T-cell (primary cell): ENCODE results near the gene IFIH1. TPM values are rescaled to one million over a fixed set of nuclear protein-coding genes. Genes with fewer than 3 reads are reported as not detected.

Source experiments
- ATAC-seq, 4 experiments: fragments of 200-7000 bp in 3 of 4; fragments of 150-1000 bp in 1 of 4; cut with Tn5 transposase; replicated peaks in 1 of 4; 1 replicate in 3 of 4; 2 replicates in 1 of 4; pipeline ENCODE4 v1.10.0; 2021; ENCODE audit warnings: moderate library complexity in 3 of 4, mild to moderate bottlenecking in 2 of 4, moderate number of reproducible peaks in 1 of 4
- CTCF ChIA-PET, 2 donors: fragments of 300-600 bp; sonication (Branson Sonifier 250); formaldehyde crosslinking; loops; one replicate each; lab custom pipeline; 2022; ENCODE audit warnings: antibody characterized with exemption in 2 of 2; lab: Charles Lee
- POLR2A ChIA-PET, 2 donors: fragments of 300-600 bp; sonication (Branson Sonifier 250); formaldehyde crosslinking; loops; one replicate each; lab custom pipeline; 2022; ENCODE audit warnings: antibody characterized with exemption in 2 of 2; lab: Charles Lee
- DNase-seq, 35 experiments: peaks; one replicate each; pipeline versions ENCODE4 v3.0.0 to v3.0.0-alpha.2; 2013 to 2023
- H3K27ac ChIP-seq: one replicate; pipeline ENCODE4 v1.5.1; 2013; ENCODE audit warnings: low read length
- H3K27me3 ChIP-seq, 2 experiments: replicated peaks in 1 of 2; 1 replicate in 1 of 2; 2 replicates in 1 of 2; pipeline versions ENCODE4 v1.6.1 to v1.7.0; 2013; ENCODE audit warnings: low read length in 1 of 2, mixed read lengths in 1 of 2; ENCODE audit not compliant: control insufficient read depth in 2 of 2, insufficient read depth in 2 of 2; ENCODE audit errors: extremely low read depth in 1 of 2
- H3K36me3 ChIP-seq, 2 donors: 1 replicate in 1 of 2; 2 replicates in 1 of 2; pipeline versions ENCODE4 v1.6.1 to v1.7.0; 2013; ENCODE audit warnings: low read length in 1 of 2; ENCODE audit not compliant: control insufficient read depth in 2 of 2, insufficient read depth in 1 of 2; ENCODE audit errors: extremely low read depth in 1 of 2
- H3K4me1 ChIP-seq, 2 experiments: 1 replicate in 1 of 2; 2 replicates in 1 of 2; pipeline versions ENCODE4 v1.6.1 to v1.7.0; 2013; ENCODE audit warnings: low read length in 2 of 2, mixed read lengths in 1 of 2; ENCODE audit not compliant: insufficient read depth in 2 of 2, control insufficient read depth in 1 of 2; ENCODE audit errors: extremely low read depth in 1 of 2
- H3K4me3 ChIP-seq, 2 donors: 1 replicate in 1 of 2; 2 replicates in 1 of 2; pipeline versions ENCODE4 v1.5.1 to v1.7.0; 2013; ENCODE audit warnings: mild to moderate bottlenecking in 2 of 2, low read length in 1 of 2, moderate library complexity in 1 of 2; ENCODE audit not compliant: control insufficient read depth in 1 of 2; ENCODE audit errors: extremely low read depth in 1 of 2
- H3K9me3 ChIP-seq: 2 replicates; pipeline ENCODE4 v1.7.0; 2013
- H3K27ac Mint-ChIP-seq, 2 donors: one replicate each; pipeline ENCODE4 v1.8.0; 2020 to 2021; ENCODE audit warnings: mild to moderate bottlenecking in 2 of 2, mixed read lengths in 2 of 2
- H3K27me3 Mint-ChIP-seq, 2 donors: one replicate each; pipeline ENCODE4 v1.8.0; 2021 to 2022; ENCODE audit warnings: mixed read lengths in 2 of 2
- H3K36me3 Mint-ChIP-seq: one replicate; pipeline ENCODE4 v1.8.0; 2021; ENCODE audit warnings: mixed read lengths
- H3K4me1 Mint-ChIP-seq, 3 donors: one replicate each; pipeline ENCODE4 v1.8.0; 2020 to 2022; ENCODE audit warnings: mixed read lengths in 3 of 3, mild to moderate bottlenecking in 1 of 3
- H3K4me3 Mint-ChIP-seq, 3 donors: one replicate each; pipeline ENCODE4 v1.8.0; 2020 to 2022; ENCODE audit warnings: mild to moderate bottlenecking in 3 of 3, mixed read lengths in 3 of 3, moderate library complexity in 3 of 3
- H3K9me3 Mint-ChIP-seq, 3 donors: one replicate each; pipeline ENCODE4 v1.8.0; 2020 to 2022; ENCODE audit warnings: mixed read lengths in 3 of 3
- WGBS: methylation state at CpG from one replicate; pipeline ENCODE4 v1.1.5; 2013; ENCODE audit warnings: missing lambda C conversion rate; ENCODE audit not compliant: insufficient coverage; 5-methylcytosine and 5-hydroxymethylcytosine counted together
- total RNA-seq, 35 experiments: library from RNA in 6 of 35; stranded (reverse) in 6 of 35; fragments of 120-200 nt in 1 of 35; gene quantifications; one replicate each; pipeline versions ENCODE4 v1.2.1 to v1.2.4 and lab custom pipeline; 2013 to 2026

The IFIH1 gene
- total RNA-seq, 5 donors from 2014 or later (not counting 1 experiment from before 2014, with no cell fraction given) = 25.1 to 34.1 (median 29.2) TPM

- no peak for ATAC-seq
- H3K27me3 Mint-ChIP-seq = no peaks in the 10 kb centered on the region
- CTCF ChIA-PET = interaction anchor here (0.5 to 7.8 kb wide), 35 partner anchors 8 to 1937 kb away, joined by 3 to 121 read pairs (median 5); partner anchors contain the start of genes GCA (in 2 of the 2), IFIH1 (in 2 of the 2) and GCG (in 1 of the 2)
- POLR2A ChIA-PET = interaction anchor here in 1 of 2 donors (0.7 to 1.4 kb wide), 2 partner anchors 12 to 20 kb away, joined by 5 to 6 read pairs; partner anchors contain the start of gene IFIH1
- no peak overlapping the region for H3K27ac Mint-ChIP-seq
- no peaks in the 10 kb centered on the region for H3K27me3 ChIP-seq
- no peaks in the 10 kb centered on the region for H3K9me3 ChIP-seq
- 86% methylated on average over 9 of the region's 9 CpGs for whole genome bisulfite sequencing
- no peak overlapping the region for H3K4me3 ChIP-seq
- H3K4me3 Mint-ChIP-seq = no peak overlapping the region
- no peak overlapping the region for H3K27ac ChIP-seq
- H3K9me3 Mint-ChIP-seq = no peaks in the 10 kb centered on the region
- peaks cover 0 to 3% (median 1%) of the 10 kb centered on the region in 3 donors for H3K4me1 Mint-ChIP-seq
- H3K36me3 ChIP-seq = peaks cover 0 to 6% of the 10 kb centered on the region in 2 donors
- peaks cover 7% of the 10 kb centered on the region for H3K36me3 Mint-ChIP-seq
- no peaks in the 10 kb centered on the region for H3K4me1 ChIP-seq
- no peak for DNase-seq
Observed at GRCh38 chr2:162298669-162299335, 19.7 kb downstream of the IFIH1 start.

GRCh38 chr2:162297925-162298552 is 20.4 kb downstream of the IFIH1 start:
- POLR2A ChIA-PET = interaction anchor here (0.7 to 1.4 kb wide), 3 partner anchors 13 to 74 kb away, joined by 3 to 6 read pairs (median 5); partner anchors contain the start of gene IFIH1 (in 1 of the 2)

DNA sequence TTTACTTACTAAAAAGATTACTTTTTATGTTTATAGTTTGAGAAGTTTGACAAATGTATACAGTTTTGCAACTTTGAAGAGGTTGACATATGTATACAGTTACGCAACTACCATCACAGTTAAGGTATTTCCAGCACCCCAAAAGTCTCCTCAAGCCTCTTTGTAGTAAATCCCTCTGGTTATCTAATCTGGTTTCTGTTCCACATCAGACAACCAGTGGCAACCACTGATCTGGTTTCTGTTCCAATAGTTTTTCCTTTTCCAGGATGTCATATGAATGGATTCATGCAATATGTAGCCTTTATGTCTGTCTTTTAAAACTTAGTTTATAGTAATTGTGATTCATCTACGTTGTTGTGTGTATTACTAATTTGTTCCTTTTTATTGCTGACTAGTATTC is 23.5 kb downstream of the IFIH1 start:
- Mint-ChIP-seq H3K9me3 (no peaks in the 10 kb centered on the region), H3K27me3 (no peaks in the 10 kb centered on the region), H3K36me3 (peaks cover 18% of the 10 kb centered on the region), H3K27ac (no peak overlapping the region), H3K4me3 (no peak overlapping the region), H3K4me1 (peaks cover 0 to 3% (median 1%) of the 10 kb centered on the region in 3 donors)
- no peak overlapping the region for H3K4me3 ChIP-seq
- no CpG with 5 or more reads among the region's 2 CpGs for WGBS
- H3K27me3 ChIP-seq = no peaks in the 10 kb centered on the region
- ChIA-PET CTCF (interaction anchor here (0.6 to 7.8 kb wide), 7 partner anchors 8 to 74 kb away, joined by 3 to 121 read pairs (median 3); no protein-coding TSS in a partner anchor), POLR2A (interaction anchor here in 1 of 2 donors (1.4 kb wide), 1 partner anchor 12 kb away, joined by 3 read pairs; no protein-coding TSS in a partner anchor)
- no peak overlapping the region for H3K27ac ChIP-seq
- peaks cover 0 to 16% of the 10 kb centered on the region in 2 donors for H3K36me3 ChIP-seq
- H3K4me1 ChIP-seq = no peaks in the 10 kb centered on the region
- no peaks in the 10 kb centered on the region for H3K9me3 ChIP-seq
- DNase-seq = no peak
- no peak for ATAC-seq

More at GRCh38 chr2:162297925-162298552, 20.4 kb downstream of the IFIH1 start:
- peak in 28 of 35 experiments; percentile 3 to 79 (median 40) for DNase-seq
- Histone ChIP-seq H3K36me3 (peaks cover 0 to 12% of the 10 kb centered on the region in 2 donors), H3K27me3 (no peaks in the 10 kb centered on the region), H3K4me3 (no peak overlapping the region), H3K4me1 (no peaks in the 10 kb centered on the region), H3K9me3 (no peaks in the 10 kb centered on the region), H3K27ac (no peak overlapping the region)
- peak in 3 of 4 experiments; percentile 48 to 64 (median 60) for ATAC-seq
- Mint-ChIP-seq H3K4me1 (peaks cover 0 to 3% (median 1%) of the 10 kb centered on the region in 3 donors), H3K9me3 (no peaks in the 10 kb centered on the region), H3K27me3 (no peaks in the 10 kb centered on the region), H3K4me3 (no peak overlapping the region), H3K27ac (no peak overlapping the region), H3K36me3 (peaks cover 7% of the 10 kb centered on the region)
- CTCF ChIA-PET = interaction anchor here (0.5 to 7.8 kb wide), 37 partner anchors 9 to 1075 kb away, joined by 3 to 121 read pairs (median 5); partner anchors contain the start of genes GCA (in 2 of the 2), IFIH1 (in 2 of the 2) and GCG (in 1 of the 2)
- 75% methylated on average over 2 of the region's 5 CpGs for WGBS

- CTCF ChIA-PET = interaction anchor here in 1 of 2 donors (1.5 kb wide), 1 partner anchor 24 kb away, joined by 3 read pairs; no protein-coding TSS in a partner anchor
Observed at GRCh38 chr2:162293122-162293786, 25.2 kb downstream of the IFIH1 start.

GRCh38 chr2:162291748-162292147 is 26.7 kb downstream of the IFIH1 start:
- no peaks in the 10 kb centered on the region for H3K9me3 ChIP-seq
- H3K9me3 Mint-ChIP-seq = no peaks in the 10 kb centered on the region
- H3K4me1 Mint-ChIP-seq = peaks cover 0 to 1% (median 0%) of the 10 kb centered on the region in 3 donors
- ChIA-PET POLR2A (no interaction called here), CTCF (no interaction called here)
- H3K27me3 Mint-ChIP-seq = no peaks in the 10 kb centered on the region
- no peak overlapping the region for H3K27ac Mint-ChIP-seq
- no peaks in the 10 kb centered on the region for H3K27me3 ChIP-seq
- H3K27ac ChIP-seq = no peak overlapping the region
- H3K36me3 ChIP-seq = peaks cover 0 to 25% of the 10 kb centered on the region in 2 donors
- no peak overlapping the region for H3K4me3 ChIP-seq
- no peak overlapping the region for H3K4me3 Mint-ChIP-seq
- no CpG with 5 or more reads among the region's 3 CpGs for WGBS
- no peaks in the 10 kb centered on the region for H3K4me1 ChIP-seq
- no peak for ATAC-seq
- H3K36me3 Mint-ChIP-seq = peaks cover 26% of the 10 kb centered on the region
- no peak for DNase-seq

More at GRCh38 chr2:162293122-162293786, 25.2 kb downstream of the IFIH1 start:
- Histone ChIP-seq H3K4me1 (no peaks in the 10 kb centered on the region), H3K27ac (no peak overlapping the region), H3K36me3 (peaks cover 0 to 16% of the 10 kb centered on the region in 2 donors), H3K27me3 (no peaks in the 10 kb centered on the region), H3K9me3 (no peaks in the 10 kb centered on the region), H3K4me3 (no peak overlapping the region)
- WGBS = 88% methylated on average over 1 of the region's 2 CpGs
- no peak for ATAC-seq
- Mint-ChIP-seq H3K4me3 (no peak overlapping the region), H3K27me3 (no peaks in the 10 kb centered on the region), H3K4me1 (peaks cover 0 to 3% (median 1%) of the 10 kb centered on the region in 3 donors), H3K9me3 (no peaks in the 10 kb centered on the region), H3K36me3 (peaks cover 24% of the 10 kb centered on the region), H3K27ac (no peak overlapping the region)
- DNase-seq = no peak
- POLR2A ChIA-PET = no interaction called here
